Stimulated activated CD4-positive, alpha-beta T cell treated with anti-CD3 and anti-CD28 coated beads, TNF-alpha, amount 100 ng/mL, for 48 hours (primary cell): ENCODE results near the gene AVPR1B.
"Not testable (repeated sequence)": the region's sequence is repeated elsewhere in the genome, so short reads cannot be mapped to it uniquely, and the experiment has no call there.

ENCODE experiments used
- DNase-seq, 3 donors: peaks; one replicate each; pipeline ENCODE4 v3.0.0-alpha.2; 2020; ENCODE audit warnings: low read depth in 3 of 3

Gene AVPR1B

DNA sequence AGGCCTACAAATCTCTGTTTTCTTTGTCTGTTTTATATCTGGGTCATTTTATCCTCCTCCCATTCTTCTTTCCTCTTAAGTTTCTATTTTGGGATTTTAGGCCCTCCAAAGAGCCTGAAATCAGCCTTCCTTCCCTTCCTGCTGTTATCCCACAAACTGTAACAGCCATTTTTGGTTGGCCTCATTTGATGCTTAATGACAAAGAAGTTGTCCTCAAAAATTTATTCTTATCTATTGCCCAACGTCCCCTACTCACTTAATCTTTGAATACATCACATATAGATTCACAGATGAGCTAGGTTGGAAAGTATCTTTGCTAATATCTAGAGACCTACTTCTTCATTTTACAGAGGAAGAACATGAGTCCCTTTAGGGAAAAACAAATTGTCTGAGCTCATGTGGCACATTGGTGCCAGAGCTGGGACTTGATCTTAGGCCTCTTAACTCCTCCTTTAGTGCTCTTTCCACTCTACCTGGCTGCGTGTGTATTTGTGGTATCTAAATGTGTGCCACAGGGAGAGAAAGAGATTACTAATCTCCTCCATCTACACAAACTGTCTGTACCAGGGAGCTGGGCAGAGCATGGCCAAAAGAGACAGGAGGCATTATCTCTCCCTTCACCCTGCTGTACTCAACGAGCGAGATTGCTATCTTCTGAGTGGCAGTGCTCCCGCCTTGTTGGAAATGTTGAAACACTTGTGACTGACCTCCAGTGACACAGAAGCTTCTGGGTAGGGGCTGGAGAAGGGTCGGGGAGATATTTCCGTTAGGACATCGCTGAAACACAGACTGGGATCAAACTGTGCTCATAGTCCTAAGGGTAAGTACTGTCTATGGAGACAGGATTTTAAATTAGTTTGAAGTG, 34.1 kb downstream of the AVPR1B start:
- DNase-seq: no peak

DNA sequence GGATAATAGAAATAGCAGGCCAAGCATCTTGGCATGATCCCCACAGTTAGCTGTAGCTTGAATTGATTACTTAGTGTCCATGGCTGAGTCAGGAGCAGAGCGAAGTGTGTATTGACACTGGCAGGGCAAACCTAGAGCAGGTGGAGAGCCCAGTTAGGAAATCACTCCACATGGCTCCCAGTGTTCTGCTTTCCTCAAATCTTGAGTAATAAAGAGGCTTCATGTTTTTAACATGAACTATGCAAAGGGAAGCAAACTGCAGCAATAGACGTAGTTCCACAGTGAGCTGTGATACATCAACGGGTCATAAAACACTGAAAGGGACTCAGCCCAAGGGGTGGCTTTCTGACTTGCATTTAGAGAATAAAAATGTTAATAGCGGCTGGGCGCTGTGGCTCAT, 35.3 kb downstream of the AVPR1B start:
- DNase-seq: no peak

DNA sequence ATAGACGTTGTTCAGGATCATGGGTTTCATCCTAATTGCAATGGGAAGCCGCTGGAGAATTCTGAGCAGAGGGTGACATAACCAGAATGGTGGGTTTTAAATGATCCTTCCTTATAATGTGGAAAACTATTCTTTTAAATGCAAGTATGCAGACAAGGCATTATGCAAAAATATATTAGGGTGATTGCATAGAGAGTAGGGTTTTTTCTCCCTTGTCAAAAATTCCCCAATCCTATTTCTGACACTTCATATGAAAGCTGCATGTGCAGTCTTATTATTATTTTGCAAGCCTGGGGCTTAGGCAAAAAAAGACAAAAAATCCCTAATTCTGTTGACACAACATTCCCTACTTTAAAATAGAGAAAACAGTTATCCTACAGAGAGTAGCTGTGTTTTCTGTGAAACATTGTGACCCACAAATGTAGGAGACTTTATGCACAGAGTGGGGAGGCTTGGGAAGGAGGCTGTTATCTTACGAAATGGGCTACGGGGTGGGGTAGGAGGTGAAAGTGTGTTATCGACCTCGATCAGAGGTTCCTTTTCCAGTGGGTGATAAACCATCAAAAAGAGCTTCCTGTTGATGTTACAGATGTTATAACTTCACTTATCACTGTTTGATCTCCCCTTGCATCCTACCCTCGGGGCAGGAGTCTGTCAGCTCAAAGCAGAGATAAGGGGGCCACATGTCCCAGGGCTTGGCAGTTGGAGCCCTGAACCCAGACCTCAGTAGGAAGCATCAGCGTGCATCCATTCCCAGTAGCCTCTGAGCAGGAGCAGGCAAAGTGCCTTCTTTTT, 37.0 kb downstream of the AVPR1B start:
- DNase-seq: no peak

DNA sequence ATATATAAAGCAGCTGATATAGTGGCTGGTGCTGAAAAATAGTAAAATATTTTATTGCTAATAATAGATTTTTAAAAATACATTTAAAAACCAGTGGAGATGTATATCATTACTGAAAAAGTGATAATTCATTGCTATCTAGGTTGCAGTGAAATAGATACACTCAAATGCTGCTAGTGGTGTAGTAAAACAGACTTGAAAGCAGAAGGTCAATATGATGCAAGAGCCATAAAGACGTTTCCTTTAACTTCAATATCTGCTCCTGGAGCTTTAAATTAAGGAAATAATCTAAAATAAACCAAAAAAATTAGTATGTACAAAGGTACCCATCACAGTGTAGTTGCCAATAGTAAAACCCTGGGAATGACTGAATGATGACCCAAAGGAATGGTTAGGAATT, 38.1 kb downstream of the AVPR1B start:
- DNase-seq: no peak

DNA sequence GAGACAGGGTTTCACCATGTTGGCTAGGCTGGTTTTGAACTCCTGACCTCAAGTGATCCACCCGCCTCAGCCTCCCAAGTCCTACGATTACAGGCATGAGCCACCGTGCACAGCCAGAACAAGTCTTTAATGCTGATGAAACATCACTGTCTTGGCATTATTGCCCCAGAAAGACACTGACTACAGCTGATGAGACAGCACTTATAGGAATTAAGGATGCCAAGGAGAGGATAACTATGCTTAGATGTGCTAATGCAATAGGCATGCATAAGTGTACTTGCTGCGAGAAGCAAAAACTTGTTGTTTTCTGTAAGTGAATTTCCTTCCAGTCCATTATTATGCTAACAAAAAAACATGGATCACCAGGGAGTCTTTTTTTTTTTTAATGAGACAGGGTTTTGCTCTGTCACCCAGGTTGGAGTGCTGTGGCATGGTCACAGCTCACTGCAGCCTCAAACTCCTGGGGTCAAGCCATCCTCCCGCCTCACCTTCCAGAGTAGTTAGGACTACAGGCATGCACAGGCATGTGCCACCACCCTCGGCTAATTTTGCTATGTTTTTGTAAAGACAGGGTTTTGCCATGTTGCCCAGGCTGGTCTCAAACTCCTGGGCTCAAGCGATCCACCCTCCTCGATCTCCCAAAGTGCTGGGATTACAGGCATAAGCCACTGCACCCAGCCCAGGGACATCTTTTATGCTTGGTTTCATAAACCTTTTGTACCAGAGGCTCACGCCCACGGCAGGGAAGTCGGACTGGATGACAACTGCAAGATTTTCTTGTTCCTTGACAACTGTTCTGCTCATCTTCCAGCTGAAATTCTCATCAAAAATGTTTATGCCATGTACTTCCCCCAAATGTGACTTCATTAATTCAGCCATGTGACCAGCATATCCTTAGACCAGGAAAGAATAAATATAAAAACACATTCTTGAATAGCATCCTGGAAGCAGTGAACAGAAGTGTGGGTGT, 41.1 kb downstream of the AVPR1B start:
- no peak for DNase-seq

DNA sequence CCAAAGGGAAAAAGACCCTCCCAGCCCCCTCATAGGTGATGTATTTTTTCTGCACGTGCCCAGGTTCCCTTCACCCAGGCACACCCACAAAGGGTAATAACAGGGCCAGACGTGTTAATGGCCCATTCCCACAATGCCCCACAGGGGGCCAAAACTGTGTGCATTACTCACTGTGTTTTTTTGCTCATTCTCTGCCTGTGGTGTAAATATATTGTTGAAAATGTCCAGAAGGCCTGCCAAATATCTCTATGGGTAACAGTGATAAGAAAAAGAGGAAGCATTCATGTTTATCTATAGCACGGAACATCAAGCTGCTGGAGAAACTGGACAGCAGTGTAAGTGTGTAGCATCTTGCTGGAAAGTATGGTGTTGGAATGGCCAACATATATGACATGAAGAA, 42.3 kb downstream of the AVPR1B start:
- no peak for DNase-seq

DNA sequence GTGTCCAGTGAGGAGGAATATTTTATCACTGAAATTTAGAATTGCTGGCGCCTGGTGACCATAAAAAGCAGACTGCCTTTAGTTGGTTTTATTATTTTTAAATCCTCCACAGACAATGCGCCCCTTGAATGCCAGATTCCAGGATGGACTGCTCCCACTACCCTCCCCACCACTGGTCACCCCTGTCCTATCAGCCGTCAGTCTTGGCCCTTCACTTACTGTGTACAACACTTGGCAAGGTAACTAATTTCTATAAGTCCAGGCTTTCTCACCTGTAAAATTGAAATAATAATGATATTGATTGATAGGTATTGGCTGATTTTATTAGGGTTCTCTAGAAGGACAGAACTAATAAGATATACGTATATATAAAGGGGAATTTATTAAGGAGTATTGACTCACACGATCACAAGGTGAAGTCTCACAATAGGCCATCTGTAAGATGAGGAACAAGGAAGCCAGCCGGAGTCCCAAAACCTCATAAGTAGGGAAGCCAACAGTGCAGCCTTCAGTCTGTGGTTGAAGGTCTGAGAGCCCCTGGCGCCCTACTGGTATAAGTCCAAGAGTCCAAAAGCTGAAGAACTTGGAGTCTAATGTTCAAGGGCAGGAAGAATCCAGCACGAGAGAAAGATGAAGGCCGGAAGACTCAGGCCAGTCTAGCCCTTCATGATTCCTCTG, 46.4 kb downstream of the AVPR1B start:
- no peak for DNase-seq

DNA sequence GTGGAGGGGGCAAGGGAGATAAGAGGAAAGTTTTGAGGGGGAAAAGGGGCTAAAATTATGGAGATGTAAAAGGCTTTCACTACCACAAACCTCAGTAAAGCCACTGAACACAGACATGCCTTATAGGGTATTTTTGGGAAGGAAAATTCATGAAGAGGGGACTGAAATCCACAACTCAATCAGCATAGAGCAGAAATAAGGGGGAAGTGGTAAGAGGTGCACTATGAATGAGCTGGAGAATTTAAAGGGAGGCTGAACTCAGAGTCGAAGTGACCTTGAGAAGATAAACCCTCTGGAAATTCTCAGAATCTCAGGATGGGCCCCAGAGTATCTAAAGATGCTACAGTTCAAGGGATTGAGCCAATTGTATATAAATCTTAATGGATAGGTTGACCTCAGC, 48.9 kb downstream of the AVPR1B start:
- DNase-seq: no peak

DNA sequence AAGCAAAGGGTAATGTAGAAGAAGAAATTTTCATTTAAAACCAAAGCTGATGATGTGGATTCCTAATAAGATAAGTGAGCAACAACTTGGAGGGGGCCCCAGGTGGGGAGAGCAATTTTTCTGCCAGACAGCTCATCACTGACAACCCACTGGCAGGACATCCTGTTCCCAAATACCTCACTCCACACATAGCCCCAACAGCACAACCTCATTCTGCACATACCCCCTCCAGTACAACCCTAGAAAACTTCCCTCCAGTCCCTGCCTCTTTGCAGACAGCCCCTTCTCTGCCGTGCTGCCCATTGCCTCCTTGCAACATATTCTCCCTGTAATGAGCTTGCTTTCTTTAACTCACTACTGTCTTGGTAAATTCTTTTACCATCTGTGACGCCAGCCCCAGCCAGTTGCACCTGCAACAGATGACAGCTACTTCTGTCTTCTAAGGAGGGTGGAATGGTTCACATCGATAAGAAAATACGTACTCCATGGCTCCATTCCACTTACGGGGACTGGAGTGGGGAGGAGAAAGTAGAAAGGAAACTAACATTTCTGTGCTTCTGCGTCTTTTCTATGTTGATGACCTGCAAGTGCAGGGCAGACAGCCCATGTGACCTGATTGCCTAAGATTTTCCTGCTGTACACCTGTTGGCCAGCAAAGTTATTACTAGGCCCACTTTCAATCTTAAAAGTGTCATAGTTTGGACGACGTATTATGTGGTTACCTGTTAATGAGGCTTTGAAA, 49.5 kb downstream of the AVPR1B start:
- no peak for DNase-seq

DNA sequence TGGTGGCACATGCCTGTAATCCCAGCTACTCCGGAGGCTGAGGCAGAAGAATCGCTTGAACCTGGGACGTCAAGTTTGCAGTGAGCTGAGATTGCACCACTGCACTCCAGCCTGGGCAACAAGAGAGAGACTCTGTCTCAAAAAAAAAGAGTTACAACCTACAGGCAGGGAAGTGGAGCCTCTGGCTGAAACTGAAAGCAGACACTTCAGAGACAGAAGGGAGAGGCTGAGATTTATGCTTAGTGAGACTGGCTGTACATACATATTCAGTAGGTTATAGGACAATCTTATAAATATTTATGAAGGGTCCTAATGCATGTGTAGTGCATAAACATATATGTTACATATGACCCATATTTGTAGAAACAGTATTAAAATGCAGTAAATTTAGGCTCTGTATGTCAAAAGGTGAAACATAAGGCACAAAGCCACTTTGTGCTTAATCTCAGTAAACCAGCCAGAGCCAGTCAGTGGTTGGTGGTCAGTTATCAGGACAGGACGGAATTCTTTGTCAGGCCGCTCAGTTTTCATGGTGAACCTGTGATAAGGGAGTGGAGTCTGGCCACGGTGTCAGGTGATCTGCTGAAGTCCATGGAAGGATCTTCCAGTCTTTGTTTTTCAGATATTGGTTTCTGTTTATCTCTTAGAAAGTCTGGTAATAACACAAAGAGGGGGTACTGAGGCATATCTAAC, 50.6 kb downstream of the AVPR1B start:
- DNase-seq: no peak

DNA sequence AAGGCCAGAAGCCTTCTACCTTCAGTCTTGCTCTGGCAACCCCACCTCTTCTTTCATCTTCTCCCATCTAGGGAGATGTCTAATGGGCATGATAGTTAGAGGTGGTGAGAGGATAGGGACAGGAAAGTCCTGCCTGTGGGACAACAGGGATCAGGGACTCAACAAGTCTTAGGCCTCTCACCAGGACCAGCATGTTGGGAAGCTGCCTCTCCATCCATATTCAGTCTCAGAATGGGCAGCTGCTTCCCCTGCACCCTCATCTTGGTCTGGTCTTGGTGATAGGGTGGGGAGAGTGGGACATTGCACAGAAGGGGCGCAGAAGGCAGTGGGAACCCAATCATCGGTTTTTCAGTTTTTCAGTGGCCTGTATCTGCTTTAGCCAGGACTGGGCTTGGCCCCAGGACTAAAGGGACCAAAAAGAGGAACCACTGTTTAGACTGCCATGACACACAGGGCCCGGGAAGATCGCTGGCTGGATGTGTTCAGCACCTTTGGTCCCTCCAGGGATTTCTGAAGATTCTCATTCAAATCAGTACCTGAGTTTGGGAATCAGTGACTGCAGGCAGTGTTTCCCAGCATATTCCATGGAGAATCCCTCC, 51.5 kb downstream of the AVPR1B start:
- DNase-seq: no peak

DNA sequence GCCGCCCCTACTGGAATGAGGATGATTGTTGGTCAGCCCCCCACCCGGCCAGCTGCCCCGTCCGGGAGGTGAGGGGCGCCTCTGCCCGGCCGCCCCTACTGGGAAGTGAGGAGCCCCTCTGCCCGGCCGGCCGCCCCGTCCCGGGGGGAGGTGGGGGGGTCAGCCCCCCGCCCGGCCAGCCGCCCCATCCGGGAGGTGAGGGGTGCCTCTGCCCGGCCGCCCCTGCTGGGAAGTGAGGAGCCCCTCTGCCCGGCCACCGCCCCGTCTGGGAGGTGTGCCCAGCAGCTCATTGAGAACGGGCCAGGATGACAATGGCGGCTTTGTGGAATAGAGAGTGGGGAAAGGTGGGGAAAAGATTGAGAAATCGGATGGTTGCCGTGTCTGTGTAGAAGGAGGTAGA, 52.7 kb downstream of the AVPR1B start:
- not testable (repeated sequence) for DNase-seq

DNA sequence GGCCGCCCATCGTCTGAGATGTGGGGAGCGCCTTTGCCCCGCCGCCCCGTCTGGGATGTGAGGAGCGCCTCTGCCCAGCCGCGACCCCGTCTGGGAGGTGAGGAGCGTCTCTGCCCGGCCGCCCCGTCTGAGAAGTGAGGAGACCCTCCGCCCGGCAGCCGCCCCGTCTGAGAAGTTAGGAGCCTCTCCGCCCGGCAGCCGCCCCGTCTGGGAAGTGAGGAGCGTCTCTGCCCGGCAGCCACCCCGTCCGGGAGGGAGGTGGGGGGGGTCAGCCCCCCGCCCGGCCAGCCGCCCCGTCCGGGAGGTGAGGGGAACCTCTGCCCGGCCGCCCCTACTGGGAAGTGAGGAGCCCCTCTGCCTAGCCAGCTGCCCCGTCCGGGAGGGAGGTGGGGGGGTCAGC, 53.2 kb downstream of the AVPR1B start:
- not testable (repeated sequence) for DNase-seq

DNA sequence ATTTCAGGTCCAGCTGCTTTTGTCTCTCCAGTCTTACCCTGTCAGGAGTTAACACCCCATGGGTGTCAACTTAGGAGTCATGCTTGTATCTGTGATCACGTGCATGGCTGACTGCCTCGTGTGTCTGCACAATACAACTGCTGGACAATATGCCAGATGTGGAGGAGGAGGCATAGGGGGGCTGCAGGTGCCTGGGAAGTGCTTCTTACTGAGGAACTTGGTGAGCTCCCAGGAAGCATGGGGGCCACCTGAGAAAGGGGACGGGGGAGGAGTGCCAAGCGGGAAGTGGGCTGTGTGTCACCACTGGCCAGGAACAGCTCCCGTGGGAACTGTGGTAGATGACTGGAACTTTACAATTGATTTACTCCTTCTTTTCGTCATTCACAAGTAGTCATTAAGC, 54.7 kb downstream of the AVPR1B start:
- no peak for DNase-seq

DNA sequence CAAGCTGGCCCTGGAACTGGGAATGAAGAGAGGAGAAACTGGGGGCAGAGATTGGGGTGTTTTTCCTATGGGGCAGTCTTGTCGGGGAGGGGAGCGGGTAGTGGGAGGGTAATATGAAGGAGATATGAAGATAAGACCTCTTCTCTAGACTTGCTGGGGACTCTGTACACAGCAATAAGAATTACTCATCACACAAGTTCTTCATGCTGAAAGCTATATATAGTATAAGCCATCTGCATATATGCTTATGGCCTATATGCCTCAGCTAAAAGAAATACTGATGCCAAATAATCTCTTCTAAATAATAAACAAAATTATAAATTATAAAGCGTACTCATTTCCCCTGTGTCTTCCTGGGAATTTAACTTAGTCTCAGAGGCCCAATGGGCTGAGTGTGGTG, 56.3 kb downstream of the AVPR1B start:
- no peak for DNase-seq
